KMS-11 (cell line): ENCODE results near the gene AKAP10.

Source experiments
- H2AFZ ChIP-seq: fragments of 200-600 bp; sonication (generic); 2 replicates; pipeline ENCODE4 v1.6.1; 2016; ENCODE audit warnings: antibody characterized with exemption, mixed run types, low read depth
- H3K27ac ChIP-seq: fragments of 200-600 bp; sonication (generic); 2 replicates; pipeline ENCODE4 v1.6.1; 2016; ENCODE audit warnings: mild to moderate bottlenecking, mixed run types
- H3K27me3 ChIP-seq: fragments of 200-600 bp; sonication (generic); 2 replicates; pipeline ENCODE4 v1.6.1; 2017; ENCODE audit warnings: mild to moderate bottlenecking, low read depth, mixed run types, moderate library complexity; ENCODE audit not compliant: insufficient read depth
- H3K36me3 ChIP-seq: fragments of 200-600 bp; sonication (generic); 2 replicates; pipeline ENCODE4 v1.6.1; 2017; ENCODE audit warnings: mild to moderate bottlenecking, mixed run types; ENCODE audit not compliant: insufficient read depth
- H3K4me1 ChIP-seq: fragments of 200-600 bp; sonication (generic); 2 replicates; pipeline ENCODE4 v1.6.1; 2016; ENCODE audit warnings: mild to moderate bottlenecking, low read depth, mixed run types; ENCODE audit not compliant: poor library complexity, severe bottlenecking
- H3K4me2 ChIP-seq: fragments of 200-600 bp; sonication (generic); 2 replicates; pipeline ENCODE4 v1.7.0; 2016; ENCODE audit warnings: mild to moderate bottlenecking, mixed run types
- H3K4me3 ChIP-seq: fragments of 200-600 bp; sonication (generic); IDR thresholded peaks from 2 replicates; pipeline ENCODE4 v1.6.1; 2017; ENCODE audit warnings: low read depth, low read length, mixed read lengths; ENCODE audit not compliant: insufficient read depth
- H3K79me2 ChIP-seq: fragments of 200-600 bp; sonication (generic); 2 replicates; pipeline ENCODE4 v1.6.1; 2016; ENCODE audit warnings: low read depth, mixed run types; ENCODE audit not compliant: insufficient read depth
- H3K9ac ChIP-seq: fragments of 200-600 bp; sonication (generic); 2 replicates; pipeline ENCODE4 v1.6.1; 2016; ENCODE audit warnings: mild to moderate bottlenecking, mixed run types
- H4K20me1 ChIP-seq: fragments of 200-600 bp; sonication (generic); 2 replicates; pipeline ENCODE4 v1.6.1; 2016; ENCODE audit warnings: mild to moderate bottlenecking, mixed run types; ENCODE audit not compliant: insufficient read depth
- TF ChIP-seq, protein P1 (sequence below): fragments of 200-600 bp; sonication (generic); conservative IDR thresholded peaks from 2 replicates; pipeline ENCODE4 v1.6.1; 2017; ENCODE audit warnings: low read depth, mild to moderate bottlenecking, antibody characterized with exemption, low read length, moderate library complexity, mixed read lengths

Gene AKAP10

DNA sequence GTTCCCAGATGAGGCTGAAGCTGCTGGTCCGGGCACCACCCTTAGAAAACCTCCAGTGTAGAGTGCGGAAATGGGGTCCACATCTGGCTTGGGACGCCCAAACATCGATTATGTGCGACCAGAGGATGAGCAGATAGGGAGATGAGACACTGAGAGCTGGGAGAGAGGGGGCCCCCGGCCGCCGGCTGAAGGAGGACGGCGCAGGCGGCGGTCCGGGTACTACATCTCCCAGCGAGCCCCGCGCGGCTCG lies 31.3 kb upstream of the AKAP10 start:
- TF ChIP-seq, protein P1, sequence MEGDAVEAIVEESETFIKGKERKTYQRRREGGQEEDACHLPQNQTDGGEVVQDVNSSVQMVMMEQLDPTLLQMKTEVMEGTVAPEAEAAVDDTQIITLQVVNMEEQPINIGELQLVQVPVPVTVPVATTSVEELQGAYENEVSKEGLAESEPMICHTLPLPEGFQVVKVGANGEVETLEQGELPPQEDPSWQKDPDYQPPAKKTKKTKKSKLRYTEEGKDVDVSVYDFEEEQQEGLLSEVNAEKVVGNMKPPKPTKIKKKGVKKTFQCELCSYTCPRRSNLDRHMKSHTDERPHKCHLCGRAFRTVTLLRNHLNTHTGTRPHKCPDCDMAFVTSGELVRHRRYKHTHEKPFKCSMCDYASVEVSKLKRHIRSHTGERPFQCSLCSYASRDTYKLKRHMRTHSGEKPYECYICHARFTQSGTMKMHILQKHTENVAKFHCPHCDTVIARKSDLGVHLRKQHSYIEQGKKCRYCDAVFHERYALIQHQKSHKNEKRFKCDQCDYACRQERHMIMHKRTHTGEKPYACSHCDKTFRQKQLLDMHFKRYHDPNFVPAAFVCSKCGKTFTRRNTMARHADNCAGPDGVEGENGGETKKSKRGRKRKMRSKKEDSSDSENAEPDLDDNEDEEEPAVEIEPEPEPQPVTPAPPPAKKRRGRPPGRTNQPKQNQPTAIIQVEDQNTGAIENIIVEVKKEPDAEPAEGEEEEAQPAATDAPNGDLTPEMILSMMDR, result peak; percentile 57; the same call in 1 of the 2 replicates
- no peaks in the 10 kb centered on the region; the same call in 1 of the 2 replicates for H3K27me3 ChIP-seq
- peak overlapping the region; percentile 22; the same call in 1 of the 2 replicates for H3K9ac ChIP-seq
- no peak overlapping the region for H3K4me3 ChIP-seq
- no peak overlapping the region for H3K27ac ChIP-seq
- H3K79me2 ChIP-seq, result no peaks in the 10 kb centered on the region
- no peaks in the 10 kb centered on the region for H3K36me3 ChIP-seq
- peak overlapping the region; percentile 90 for H2AFZ ChIP-seq
- H3K4me2 ChIP-seq, result peak overlapping the region; percentile 78
- H4K20me1 ChIP-seq, result no peaks in the 10 kb centered on the region
- H3K4me1 ChIP-seq, result peaks cover 13% of the 10 kb centered on the region

DNA sequence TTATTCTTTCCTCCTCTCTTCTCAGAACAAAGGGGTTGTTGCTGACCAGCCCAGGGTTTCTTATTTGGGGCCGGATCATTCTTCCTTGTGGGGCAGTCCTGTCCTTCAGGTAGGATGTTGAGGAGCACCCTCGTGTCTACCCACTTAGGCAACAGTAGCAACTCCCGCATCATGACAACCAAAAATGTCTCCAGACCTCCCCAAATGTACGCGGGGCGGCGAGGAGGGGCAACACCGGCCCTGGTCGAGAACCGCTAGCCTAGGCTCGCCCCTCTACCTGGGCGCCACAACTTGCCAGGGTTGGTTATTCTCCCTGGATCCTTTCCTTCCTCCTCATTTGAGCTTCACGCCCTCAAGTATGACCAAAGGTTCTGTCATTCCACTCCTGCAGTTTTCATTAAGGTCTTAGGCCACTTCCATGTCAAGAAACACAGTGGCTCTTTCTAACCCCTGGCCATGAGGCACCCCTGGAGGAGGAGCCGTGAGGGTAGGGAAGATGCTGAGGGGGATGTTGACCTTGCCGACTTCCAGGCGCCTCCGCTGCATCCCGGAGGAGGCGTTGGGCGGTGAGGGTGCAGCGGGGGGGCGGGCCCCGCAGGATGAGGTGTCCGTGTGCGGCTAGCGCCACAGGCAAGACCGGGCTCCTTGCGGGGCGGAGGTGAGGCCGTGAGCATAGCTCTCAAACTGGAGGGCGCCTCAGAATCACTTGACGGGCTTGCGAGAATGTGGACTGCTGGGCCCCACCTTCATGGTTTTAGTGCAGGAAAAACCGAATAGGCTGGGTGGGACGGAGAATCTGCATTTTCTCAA lies 30.8 kb upstream of the AKAP10 start:
- no peaks in the 10 kb centered on the region for H4K20me1 ChIP-seq
- no peak overlapping the region for H3K27ac ChIP-seq
- H3K27me3 ChIP-seq, result no peaks in the 10 kb centered on the region; the same call in 1 of the 2 replicates
- no peaks in the 10 kb centered on the region for H3K36me3 ChIP-seq
- H3K4me2 ChIP-seq, result peak overlapping the region; percentile 78
- TF ChIP-seq, protein P1, result no peak
- H2AFZ ChIP-seq, result peak overlapping the region; percentile 90
- H3K4me3 ChIP-seq, result no peak overlapping the region
- H3K9ac ChIP-seq, result peak overlapping the region; percentile 22; the same call in 1 of the 2 replicates
- H3K79me2 ChIP-seq, result no peaks in the 10 kb centered on the region
- peaks cover 13% of the 10 kb centered on the region for H3K4me1 ChIP-seq

DNA sequence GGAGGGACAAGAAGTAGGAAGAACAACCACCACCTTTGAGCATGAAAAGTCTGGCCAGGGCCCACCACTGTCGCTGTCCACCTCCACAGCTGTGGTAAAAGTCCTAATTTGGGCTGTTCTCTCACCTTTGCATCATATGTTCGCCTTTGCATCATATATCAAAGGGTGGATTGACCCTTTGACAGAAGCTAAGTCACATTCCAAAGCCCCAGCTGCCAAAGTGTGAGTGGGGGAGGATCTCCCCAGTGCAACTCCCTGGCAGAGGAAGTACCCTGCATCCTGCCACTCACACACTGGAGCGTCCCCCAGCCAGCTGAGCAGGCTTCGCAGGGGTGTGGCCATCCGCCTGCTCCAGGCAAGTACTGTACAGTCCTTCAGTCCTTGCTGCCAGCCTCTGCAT lies 18.9 kb upstream of the AKAP10 start:
- no peak overlapping the region for H2AFZ ChIP-seq
- H3K79me2 ChIP-seq, result no peaks in the 10 kb centered on the region
- H3K27me3 ChIP-seq, result no peaks in the 10 kb centered on the region
- TF ChIP-seq, protein P1, result no peak
- no peak overlapping the region for H3K4me3 ChIP-seq
- H3K27ac ChIP-seq, result no peak overlapping the region
- H3K9ac ChIP-seq, result no peak overlapping the region
- no peaks in the 10 kb centered on the region for H4K20me1 ChIP-seq
- H3K4me2 ChIP-seq, result no peak overlapping the region
- no peaks in the 10 kb centered on the region for H3K36me3 ChIP-seq
- peaks cover 4% of the 10 kb centered on the region for H3K4me1 ChIP-seq

DNA sequence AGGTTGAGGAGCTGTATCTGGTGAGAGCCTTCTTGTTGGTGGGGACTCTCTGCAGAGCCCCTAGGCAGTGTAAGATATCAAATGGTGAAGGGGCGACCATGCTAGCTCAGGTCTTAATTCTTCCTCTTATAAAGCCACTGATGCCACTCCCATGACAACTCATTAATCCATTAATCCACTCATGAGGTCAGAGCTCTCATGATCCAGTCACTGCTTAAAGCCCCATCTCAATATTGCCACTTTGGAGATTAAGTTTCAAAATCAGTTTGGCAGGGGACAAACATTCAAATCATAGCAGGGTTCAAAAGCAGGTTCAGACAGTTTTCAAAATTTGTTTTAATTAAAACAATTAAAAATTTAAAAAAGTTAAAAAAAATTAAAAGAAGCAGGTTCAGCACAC lies 18.5 kb upstream of the AKAP10 start:
- no peaks in the 10 kb centered on the region for H4K20me1 ChIP-seq
- no peak overlapping the region for H3K4me2 ChIP-seq
- H3K27ac ChIP-seq, result no peak overlapping the region
- H3K9ac ChIP-seq, result no peak overlapping the region
- no peaks in the 10 kb centered on the region for H3K27me3 ChIP-seq
- H2AFZ ChIP-seq, result no peak overlapping the region
- TF ChIP-seq, protein P1, result no peak
- no peaks in the 10 kb centered on the region for H3K79me2 ChIP-seq
- H3K4me3 ChIP-seq, result no peak overlapping the region
- H3K4me1 ChIP-seq, result peaks cover 4% of the 10 kb centered on the region
- H3K36me3 ChIP-seq, result no peaks in the 10 kb centered on the region
